BE2C (cell line): Measurements from ENCODE around the gene PTPRM.

ENCODE experiments used
- DNase-seq: peaks from one replicate; pipeline ENCODE4 v3.0.0-alpha.2; 2020
- H3K27me3 ChIP-seq: fragments of 250-450 bp; sonication (Bioruptor Pico); 2 replicates; pipeline ENCODE4 v1.5.1; 2020; ENCODE audit warnings: mild to moderate bottlenecking
- H3K36me3 ChIP-seq: fragments of 250-450 bp; sonication (Bioruptor Pico); 2 replicates; pipeline ENCODE4 v1.5.1; 2020; ENCODE audit warnings: mild to moderate bottlenecking
- H3K4me1 ChIP-seq: fragments of 250-450 bp; sonication (Bioruptor Pico); 2 replicates; pipeline ENCODE4 v1.5.1; 2020
- H3K4me3 ChIP-seq: 2 replicates; pipeline ENCODE4 v1.5.1; 2011; ENCODE audit warnings: low read depth, low read length
- H3K9me3 ChIP-seq: fragments of 250-450 bp; sonication (Bioruptor Pico); 2 replicates; pipeline ENCODE4 v1.5.1; 2020
- CTCF ChIP-seq: IDR thresholded peaks from 2 replicates; pipeline ENCODE4 v1.5.1; 2012; ENCODE audit warnings: mild to moderate bottlenecking, low read depth, low read length

The PTPRM gene

GRCh38 chr18:8037296-8037695 is 470.2 kb downstream of the PTPRM start:
- Histone ChIP-seq H3K36me3 (no peaks in the 10 kb centered on the region), H3K4me3 (no peak overlapping the region), H3K27me3 (no peaks in the 10 kb centered on the region), H3K9me3 (no peaks in the 10 kb centered on the region), H3K4me1 (no peaks in the 10 kb centered on the region)
- no peak for DNase-seq
- no peak for TF ChIP-seq CTCF

- H3K27me3 ChIP-seq, result no peaks in the 10 kb centered on the region
- no peak for TF ChIP-seq CTCF
- no peaks in the 10 kb centered on the region for H3K9me3 ChIP-seq
- H3K4me3 ChIP-seq, result no peak overlapping the region
- H3K36me3 ChIP-seq, result no peaks in the 10 kb centered on the region
- H3K4me1 ChIP-seq, result no peaks in the 10 kb centered on the region
- no peak for DNase-seq
Observed at GRCh38 chr18:8040021-8040420, 472.9 kb downstream of the PTPRM start.

- no peaks in the 10 kb centered on the region for H3K36me3 ChIP-seq
- H3K4me3 ChIP-seq, result no peak overlapping the region
- no peaks in the 10 kb centered on the region for H3K27me3 ChIP-seq
- TF ChIP-seq CTCF, result no peak
- no peaks in the 10 kb centered on the region for H3K4me1 ChIP-seq
- H3K9me3 ChIP-seq, result no peaks in the 10 kb centered on the region
- no peak for DNase-seq
Observed at GRCh38 chr18:8041526-8042111, 474.5 kb downstream of the PTPRM start.

GRCh38 chr18:8044004-8044403 is 476.9 kb downstream of the PTPRM start:
- no peak for DNase-seq
- Histone ChIP-seq H3K9me3 (no peaks in the 10 kb centered on the region), H3K4me3 (no peak overlapping the region), H3K4me1 (no peaks in the 10 kb centered on the region), H3K27me3 (no peaks in the 10 kb centered on the region), H3K36me3 (no peaks in the 10 kb centered on the region)
- no peak for TF ChIP-seq CTCF

- DNase-seq, result no peak
- Histone ChIP-seq H3K27me3 (no peaks in the 10 kb centered on the region), H3K4me3 (no peak overlapping the region), H3K4me1 (no peaks in the 10 kb centered on the region), H3K9me3 (no peaks in the 10 kb centered on the region), H3K36me3 (no peaks in the 10 kb centered on the region)
- TF ChIP-seq CTCF, result no peak
Observed at GRCh38 chr18:8045160-8045883, 478.2 kb downstream of the PTPRM start.

GRCh38 chr18:8045884-8046281 is 478.8 kb downstream of the PTPRM start:
- Histone ChIP-seq H3K27me3 (no peaks in the 10 kb centered on the region), H3K36me3 (no peaks in the 10 kb centered on the region), H3K4me3 (no peak overlapping the region), H3K9me3 (no peaks in the 10 kb centered on the region), H3K4me1 (no peaks in the 10 kb centered on the region)
- TF ChIP-seq CTCF, result no peak
- no peak for DNase-seq
